ENCODE results near the gene GRIK5. TPM values are rescaled to one million over a fixed set of nuclear protein-coding genes. Genes with fewer than 3 reads are reported as not detected.

Gene GRIK5
- total RNA-seq, 1 donor from 2014 or later: 5.1 TPM

GRCh38 chr19:41951686-41952172, 118.3 kb downstream of the GRIK5 start:
- intact Hi-C loops (cut with DNase I): loop anchor here (2.0 kb wide), 1 partner anchor 79 kb away; no protein-coding TSS in a partner anchor
- DNase-seq (ENCODE audit: missing footprints): peak; percentile 79
- peak; percentile 56 for ATAC-seq

Other genes starting within 250 kb of the GRIK5 start
- not detected for gene LYPD4, start 225.5 kb downstream of the GRIK5 start, total RNA-seq
- not detected for gene DMRTC2, start 225.2 kb downstream of the GRIK5 start, total RNA-seq
- gene RPS19, start 210.0 kb downstream of the GRIK5 start, total RNA-seq: 717 TPM
- gene CD79A, start 192.9 kb downstream of the GRIK5 start, total RNA-seq: 0.19 TPM
- 31.6 TPM for gene ARHGEF1, start 187.0 kb downstream of the GRIK5 start, total RNA-seq
- gene ERFL, start 141.8 kb downstream of the GRIK5 start, total RNA-seq: not detected
- 68.4 TPM for gene RABAC1, start 110.9 kb downstream of the GRIK5 start, total RNA-seq
- gene ATP1A3, start 76.0 kb downstream of the GRIK5 start, total RNA-seq: 342 TPM
- 9.1 TPM for gene ZNF574, start 6.0 kb upstream of the GRIK5 start, total RNA-seq
- 1.5 TPM for gene POU2F2, start 62.2 kb upstream of the GRIK5 start, total RNA-seq
- gene DEDD2, start 147.5 kb upstream of the GRIK5 start, total RNA-seq: 16.7 TPM
- gene ZNF526, start 150.1 kb upstream of the GRIK5 start, total RNA-seq: 6.1 TPM
- 36.3 TPM for gene GSK3A, start 172.4 kb upstream of the GRIK5 start, total RNA-seq
- gene ERF, start 184.9 kb upstream of the GRIK5 start, total RNA-seq: 44.4 TPM
- 34.6 TPM for gene CIC, start 199.0 kb upstream of the GRIK5 start, total RNA-seq
- 0.51 TPM for gene PRR19, start 231.9 kb upstream of the GRIK5 start, total RNA-seq
- 3.7 TPM for gene PAFAH1B3, start 232.4 kb upstream of the GRIK5 start, total RNA-seq
- 0.16 TPM for gene TMEM145, start 243.1 kb upstream of the GRIK5 start, total RNA-seq